Stimulated activated memory B cell treated with anti-CD40 and anti-IgM and Interleukin-4, amounts not matched to agents 10 μg/mL and 1 μg/mL and 100 μg/mL, for 72 hours (primary cell): Measurements from ENCODE around the gene TMPRSS6.
"Not testable (repeated sequence)": the region's sequence is repeated elsewhere in the genome, so short reads cannot be mapped to it uniquely, and the experiment has no call there.

Source experiments
- ATAC-seq: fragments of 150-1000 bp; cut with Tn5 transposase; 2 replicates; pipeline ENCODE4 v1.10.0; 2021
- H3K27ac Mint-ChIP-seq: one replicate; pipeline ENCODE4 v1.8.0; 2022; ENCODE audit warnings: mild to moderate bottlenecking, mixed read lengths
- H3K27me3 Mint-ChIP-seq: one replicate; pipeline ENCODE4 v1.8.0; 2022; ENCODE audit warnings: mixed read lengths
- H3K36me3 Mint-ChIP-seq: one replicate; pipeline ENCODE4 v1.8.0; 2022; ENCODE audit warnings: mixed read lengths
- H3K4me1 Mint-ChIP-seq: one replicate; pipeline ENCODE4 v1.8.0; 2022; ENCODE audit warnings: mixed read lengths
- H3K4me3 Mint-ChIP-seq: one replicate; pipeline ENCODE4 v1.8.0; 2022; ENCODE audit warnings: mild to moderate bottlenecking, moderate library complexity, mixed read lengths
- H3K9me3 Mint-ChIP-seq: one replicate; pipeline ENCODE4 v1.8.0; 2022; ENCODE audit warnings: mixed read lengths

The TMPRSS6 gene

GRCh38 chr22:37075822-37076433 is 33.6 kb downstream of the TMPRSS6 start:
- H3K27me3 Mint-ChIP-seq, result peaks cover 25% of the 10 kb centered on the region
- H3K4me3 Mint-ChIP-seq, result no peak overlapping the region
- no peaks in the 10 kb centered on the region for H3K36me3 Mint-ChIP-seq
- ATAC-seq, result no peak
- peaks cover 31% of the 10 kb centered on the region for H3K4me1 Mint-ChIP-seq
- H3K9me3 Mint-ChIP-seq, result no peaks in the 10 kb centered on the region
- no peak overlapping the region for H3K27ac Mint-ChIP-seq

GRCh38 chr22:37075046-37075445 is 34.5 kb downstream of the TMPRSS6 start:
- no peak for ATAC-seq
- H3K4me1 Mint-ChIP-seq, result peaks cover 25% of the 10 kb centered on the region
- peaks cover 34% of the 10 kb centered on the region for H3K27me3 Mint-ChIP-seq
- H3K36me3 Mint-ChIP-seq, result no peaks in the 10 kb centered on the region
- H3K9me3 Mint-ChIP-seq, result no peaks in the 10 kb centered on the region
- no peak overlapping the region for H3K4me3 Mint-ChIP-seq
- H3K27ac Mint-ChIP-seq, result no peak overlapping the region

- Mint-ChIP-seq H3K9me3 (no peaks in the 10 kb centered on the region), H3K4me3 (no peak overlapping the region), H3K36me3 (no peaks in the 10 kb centered on the region), H3K4me1 (peaks cover 20% of the 10 kb centered on the region), H3K27me3 (peaks cover 39% of the 10 kb centered on the region), H3K27ac (no peak overlapping the region)
- no peak for ATAC-seq
Measured at GRCh38 chr22:37074537-37074936, 35.0 kb downstream of the TMPRSS6 start.

- no peak for ATAC-seq
- H3K27me3 Mint-ChIP-seq, result peaks cover 51% of the 10 kb centered on the region
- no peaks in the 10 kb centered on the region for H3K36me3 Mint-ChIP-seq
- H3K4me1 Mint-ChIP-seq, result peaks cover 1% of the 10 kb centered on the region
- H3K4me3 Mint-ChIP-seq, result no peak overlapping the region
- H3K27ac Mint-ChIP-seq, result no peak overlapping the region
- H3K9me3 Mint-ChIP-seq, result no peaks in the 10 kb centered on the region
Measured at GRCh38 chr22:37072673-37073072, 36.8 kb downstream of the TMPRSS6 start.

GRCh38 chr22:37071850-37072592 is 37.5 kb downstream of the TMPRSS6 start:
- not testable (repeated sequence) for H3K4me1 Mint-ChIP-seq, H3K36me3 Mint-ChIP-seq, H3K27ac Mint-ChIP-seq, H3K4me3 Mint-ChIP-seq, ATAC-seq, H3K9me3 Mint-ChIP-seq
- H3K27me3 Mint-ChIP-seq, result peaks cover 58% of the 10 kb centered on the region

GRCh38 chr22:37070744-37071143 is 38.8 kb downstream of the TMPRSS6 start:
- no peak for ATAC-seq
- H3K9me3 Mint-ChIP-seq, result no peaks in the 10 kb centered on the region
- no peak overlapping the region for H3K4me3 Mint-ChIP-seq
- H3K27me3 Mint-ChIP-seq, result peaks cover 57% of the 10 kb centered on the region
- H3K27ac Mint-ChIP-seq, result no peak overlapping the region
- no peaks in the 10 kb centered on the region for H3K36me3 Mint-ChIP-seq
- H3K4me1 Mint-ChIP-seq, result no peaks in the 10 kb centered on the region

GRCh38 chr22:37070334-37070733 is 39.2 kb downstream of the TMPRSS6 start:
- Mint-ChIP-seq H3K9me3 (no peaks in the 10 kb centered on the region), H3K27ac (no peak overlapping the region), H3K36me3 (no peaks in the 10 kb centered on the region), H3K27me3 (peaks cover 53% of the 10 kb centered on the region), H3K4me1 (no peaks in the 10 kb centered on the region), H3K4me3 (no peak overlapping the region)
- no peak for ATAC-seq

- no peaks in the 10 kb centered on the region for H3K9me3 Mint-ChIP-seq
- no peak for ATAC-seq
- H3K27ac Mint-ChIP-seq, result no peak overlapping the region
- no peaks in the 10 kb centered on the region for H3K4me1 Mint-ChIP-seq
- H3K36me3 Mint-ChIP-seq, result peaks cover 2% of the 10 kb centered on the region
- peaks cover 47% of the 10 kb centered on the region for H3K27me3 Mint-ChIP-seq
- no peak overlapping the region for H3K4me3 Mint-ChIP-seq
Measured at GRCh38 chr22:37069719-37070118, 39.8 kb downstream of the TMPRSS6 start.

GRCh38 chr22:37069319-37069718 is 40.2 kb downstream of the TMPRSS6 start:
- Mint-ChIP-seq H3K36me3 (peaks cover 6% of the 10 kb centered on the region), H3K27ac (no peak overlapping the region), H3K27me3 (peaks cover 43% of the 10 kb centered on the region), H3K9me3 (no peaks in the 10 kb centered on the region), H3K4me1 (no peaks in the 10 kb centered on the region), H3K4me3 (no peak overlapping the region)
- no peak for ATAC-seq

- Mint-ChIP-seq H3K9me3 (no peaks in the 10 kb centered on the region), H3K36me3 (peaks cover 10% of the 10 kb centered on the region), H3K4me1 (no peaks in the 10 kb centered on the region), H3K27ac (no peak overlapping the region), H3K4me3 (no peak overlapping the region), H3K27me3 (peaks cover 39% of the 10 kb centered on the region)
- ATAC-seq, result no peak
Measured at GRCh38 chr22:37068859-37069258, 40.7 kb downstream of the TMPRSS6 start.

- Mint-ChIP-seq H3K36me3 (peaks cover 15% of the 10 kb centered on the region), H3K27me3 (peaks cover 39% of the 10 kb centered on the region), H3K4me3 (no peak overlapping the region), H3K9me3 (no peaks in the 10 kb centered on the region), H3K27ac (no peak overlapping the region), H3K4me1 (peaks cover 8% of the 10 kb centered on the region)
- no peak for ATAC-seq
Measured at GRCh38 chr22:37067428-37067827, 42.1 kb downstream of the TMPRSS6 start.

GRCh38 chr22:37065961-37066360 is 43.6 kb downstream of the TMPRSS6 start:
- no peak for ATAC-seq
- no peak overlapping the region for H3K4me3 Mint-ChIP-seq
- no peaks in the 10 kb centered on the region for H3K9me3 Mint-ChIP-seq
- peaks cover 39% of the 10 kb centered on the region for H3K27me3 Mint-ChIP-seq
- H3K36me3 Mint-ChIP-seq, result peaks cover 22% of the 10 kb centered on the region
- no peak overlapping the region for H3K27ac Mint-ChIP-seq
- peaks cover 20% of the 10 kb centered on the region for H3K4me1 Mint-ChIP-seq

- peaks cover 30% of the 10 kb centered on the region for H3K36me3 Mint-ChIP-seq
- peaks cover 27% of the 10 kb centered on the region for H3K4me1 Mint-ChIP-seq
- H3K27me3 Mint-ChIP-seq, result peaks cover 31% of the 10 kb centered on the region
- H3K9me3 Mint-ChIP-seq, result no peaks in the 10 kb centered on the region
- ATAC-seq, result no peak
- no peak overlapping the region for H3K27ac Mint-ChIP-seq
- no peak overlapping the region for H3K4me3 Mint-ChIP-seq
Measured at GRCh38 chr22:37065180-37065579, 44.3 kb downstream of the TMPRSS6 start.

- no peak for ATAC-seq
- Mint-ChIP-seq H3K4me1 (peaks cover 27% of the 10 kb centered on the region), H3K27ac (no peak overlapping the region), H3K27me3 (peaks cover 24% of the 10 kb centered on the region), H3K4me3 (no peak overlapping the region), H3K9me3 (no peaks in the 10 kb centered on the region), H3K36me3 (peaks cover 36% of the 10 kb centered on the region)
Measured at GRCh38 chr22:37064553-37064952, 45.0 kb downstream of the TMPRSS6 start.

- no peak for ATAC-seq
- Mint-ChIP-seq H3K27ac (no peak overlapping the region), H3K36me3 (peaks cover 37% of the 10 kb centered on the region), H3K9me3 (no peaks in the 10 kb centered on the region), H3K4me1 (peaks cover 27% of the 10 kb centered on the region), H3K4me3 (no peak overlapping the region), H3K27me3 (peaks cover 21% of the 10 kb centered on the region)
Measured at GRCh38 chr22:37063431-37064420, 45.8 kb downstream of the TMPRSS6 start.
